Endothelial cell of umbilical vein (primary cell): ENCODE results near the gene RHOH. TPM values are rescaled to one million over a fixed set of nuclear protein-coding genes. Genes with fewer than 3 reads are reported as not detected.

ENCODE experiments used
- BruUV-seq: library from RNA; stranded (reverse); fragments of 400-500 nt; replicated peaks from 2 replicates; lab custom pipeline; 2021; lab: Mats Ljungman, UMichigan
- CTCF ChIA-PET: fragments of 300-600, 350-600 bp; sonication (Branson Sonifier 250); formaldehyde crosslinking; loops from one replicate; lab custom pipeline; 2021; ENCODE audit warnings: antibody characterized with exemption, inconsistent platforms; lab: Charles Lee
- POLR2A ChIA-PET: fragments of 300-600, 350-600 bp; sonication (Branson Sonifier 250); formaldehyde crosslinking; loops from one replicate; lab custom pipeline; 2021; ENCODE audit warnings: antibody characterized with exemption, inconsistent platforms; lab: Charles Lee
- DNase-seq: peaks from one replicate; pipeline ENCODE4 v3.0.0-alpha.2; 2011; ENCODE audit warnings: low read depth, low spot score
- FAIRE-seq: peaks from 2 replicates; lab custom pipeline; 2011; peaks lifted over from hg19 to GRCh38; lab: Jason Lieb, UNC
- H2AFZ ChIP-seq: 2 replicates; pipeline ENCODE4 v1.6.0; 2012; ENCODE audit warnings: low read depth, low read length, control low read depth, inconsistent platforms
- H3K27ac ChIP-seq: 2 replicates; pipeline ENCODE4 v1.5.1; 2011; ENCODE audit warnings: low read depth, mild to moderate bottlenecking, control low read depth, low read length, moderate library complexity; ENCODE audit not compliant: insufficient read depth
- H3K27me3 ChIP-seq, 2 experiments: 2 replicates each; pipeline versions ENCODE4 v1.6.0 to v1.6.1; 2011; ENCODE audit warnings: low read length in 2 of 2, mixed read lengths in 1 of 2; ENCODE audit not compliant: control insufficient read depth in 2 of 2, insufficient read depth in 2 of 2
- H3K36me3 ChIP-seq, 2 experiments: 2 replicates in 1 of 2; 3 replicates in 1 of 2; pipeline ENCODE4 v1.5.1; 2011; ENCODE audit warnings: low read length in 2 of 2, mild to moderate bottlenecking in 1 of 2, moderate library complexity in 1 of 2; ENCODE audit not compliant: control insufficient read depth in 2 of 2, insufficient read depth in 2 of 2; ENCODE audit errors: extremely low read depth in 1 of 2
- H3K4me1 ChIP-seq: 3 replicates; pipeline ENCODE4 v1.5.1; 2011; ENCODE audit warnings: mild to moderate bottlenecking, low read length; ENCODE audit not compliant: control insufficient read depth, insufficient read depth; ENCODE audit errors: extremely low read depth
- H3K4me2 ChIP-seq: 2 replicates; pipeline ENCODE4 v1.6.1; 2011; ENCODE audit warnings: low read length, control low read depth, mixed read lengths; ENCODE audit not compliant: insufficient read depth
- H3K4me3 ChIP-seq, 3 experiments: fragments of 200-600 bp in 1 of 3; sonication (generic), shearing (Covaris generic) in 1 of 3; replicated peaks in 1 of 3; 2 replicates each; pipeline ENCODE4 v1.5.1; 2011 to 2016; ENCODE audit warnings: control low read depth in 3 of 3, low read length in 3 of 3, mild to moderate bottlenecking in 2 of 3, inconsistent platforms in 1 of 3, low read depth in 1 of 3, moderate library complexity in 1 of 3; ENCODE audit not compliant: insufficient read depth in 1 of 3
- H3K79me2 ChIP-seq: 2 replicates; pipeline ENCODE4 v1.6.0; 2012; ENCODE audit warnings: low read length, inconsistent platforms; ENCODE audit not compliant: control insufficient read depth, insufficient read depth
- H3K9ac ChIP-seq: replicated peaks from 2 replicates; pipeline ENCODE3; 2011; ENCODE audit warnings: low read length, control low read depth; ENCODE audit not compliant: insufficient read depth; ENCODE audit errors: extremely low read depth
- H3K9me1 ChIP-seq: replicated peaks from 3 replicates; pipeline ENCODE4 v1.6.0; 2011; ENCODE audit warnings: mild to moderate bottlenecking, low read length; ENCODE audit not compliant: control insufficient read depth, insufficient read depth; ENCODE audit errors: extremely low read depth
- H3K9me3 ChIP-seq: replicated peaks from 2 replicates; pipeline ENCODE4 v1.5.1; 2012; ENCODE audit warnings: low read length, inconsistent platforms; ENCODE audit not compliant: control insufficient read depth, insufficient read depth
- H4K20me1 ChIP-seq: replicated peaks from 2 replicates; pipeline ENCODE3; 2011; ENCODE audit warnings: mild to moderate bottlenecking, low read length; ENCODE audit not compliant: control insufficient read depth, insufficient read depth; ENCODE audit errors: extremely low read depth
- CTCF ChIP-seq, 2 donors: IDR thresholded peaks; 1 replicate in 1 of 2; 2 replicates in 1 of 2; pipeline ENCODE4 v1.5.1; 2011; ENCODE audit warnings: low read length in 2 of 2, mild to moderate bottlenecking in 2 of 2, moderate library complexity in 2 of 2, control low read depth in 1 of 2, inconsistent platforms in 1 of 2, low read depth in 1 of 2; ENCODE audit not compliant: insufficient read depth in 1 of 2; ENCODE audit errors: extremely low read depth in 1 of 2
- EZH2 ChIP-seq: IDR thresholded peaks from 2 replicates; pipeline ENCODE4 v1.6.1; 2012; ENCODE audit warnings: borderline replicate concordance, low read depth, mild to moderate bottlenecking, moderate library complexity, low read length, inconsistent platforms; ENCODE audit not compliant: severe bottlenecking
- FOS ChIP-seq: IDR thresholded peaks from 2 replicates; pipeline ENCODE4 v1.6.1; 2011; ENCODE audit warnings: mild to moderate bottlenecking, low read length, moderate library complexity, borderline replicate concordance; ENCODE audit not compliant: insufficient read depth
- GATA2 ChIP-seq: IDR thresholded peaks from 2 replicates; pipeline ENCODE4 v1.7.0; 2011; ENCODE audit warnings: low read depth, mild to moderate bottlenecking, moderate library complexity, mixed read lengths, low read length; ENCODE audit not compliant: insufficient read length, insufficient read depth
- JUN ChIP-seq: IDR thresholded peaks from 2 replicates; pipeline ENCODE4 v1.6.1; 2011; ENCODE audit warnings: borderline replicate concordance, low read depth; ENCODE audit not compliant: insufficient read length, insufficient read depth
- MAX ChIP-seq: IDR thresholded peaks from 2 replicates; pipeline ENCODE4 v1.6.1; 2011; ENCODE audit not compliant: insufficient read depth, insufficient read length
- MYC ChIP-seq: IDR thresholded peaks from one replicate; pipeline ENCODE4 v1.6.1; 2011; ENCODE audit warnings: mild to moderate bottlenecking, low read depth, low read length
- POLR2A ChIP-seq: IDR thresholded peaks from 2 replicates; pipeline ENCODE4 v1.6.1; 2012; ENCODE audit warnings: low read depth, mild to moderate bottlenecking, control low read depth, low read length
- POLR2AphosphoS5 ChIP-seq: IDR thresholded peaks from 2 replicates; pipeline ENCODE4 v1.6.1; 2012; ENCODE audit warnings: low read depth, mild to moderate bottlenecking, control low read depth, low read length, moderate library complexity; ENCODE audit not compliant: insufficient read depth
- dilution Hi-C: fragments of 300-500 bp; cut with MboI; formaldehyde crosslinking; loops from one replicate; pipeline ENCODE4 v1.15.0; 2019; ENCODE audit warnings: low sequenced_read_pairs; ENCODE audit not compliant: extremely low pct_ligation_motif_present
- intact Hi-C: fragments of 100-400 bp; cut with micrococcal nuclease; formaldehyde crosslinking; loops from one replicate; pipeline ENCODE4 v1.10.0; 2022
- polyA plus RNA-seq, 4 experiments: library from polyadenylated mRNA; depleted of rRNA in 3 of 4; stranded (reverse) in 3 of 4; unstranded in 1 of 4; fragments of >200 nt; gene quantifications; 2 replicates each; pipeline versions ENCODE4 v1.2.1 to v1.2.3, GENCODE V29; 2011 to 2012; ENCODE audit warnings: missing spikeins in 1 of 4
- total RNA-seq: library from RNA; stranded (reverse); gene quantifications from 2 replicates; pipeline ENCODE4 v1.2.3, GENCODE V29; 2021

Gene RHOH
- total and polyA plus RNA-seq, 2 donors (not counting 3 experiments of a cell fraction or from before 2014, with no cell fraction given): not detected

- no peak for DNase-seq
- no peaks in the 10 kb centered on the region for H4K20me1 ChIP-seq
Measured at GRCh38 chr4:40190019-40190418, 6.8 kb upstream of the RHOH start.

More at GRCh38 chr4:40190019-40190418, 6.8 kb upstream of the RHOH start:
- intact Hi-C loops: no loop called here
- Histone ChIP-seq H3K36me3 (no peaks in the 10 kb centered on the region), H3K9me3 (no peaks in the 10 kb centered on the region), H3K9me1 (no peaks in the 10 kb centered on the region), H3K4me2 (no peak overlapping the region), H3K4me3 (no peak overlapping the region), H3K4me1 (no peaks in the 10 kb centered on the region), H2AFZ (no peak overlapping the region), H3K27me3 (no peaks in the 10 kb centered on the region), H3K27ac (no peak overlapping the region), H3K79me2 (no peaks in the 10 kb centered on the region), H3K9ac (no peak overlapping the region)
- dilution Hi-C loops: no loop called here
- no peak for FAIRE-seq
- no TSS peak for BruUV-seq
- POLR2A ChIA-PET: no interaction called here
- TF ChIP-seq POLR2AphosphoS5: no peak
- no peak for TF ChIP-seq GATA2
- no peak for TF ChIP-seq POLR2A
- no peak for TF ChIP-seq MAX
- no peak for TF ChIP-seq MYC
- no peak for TF ChIP-seq FOS
- no peak for TF ChIP-seq CTCF (IDR thresholded peaks at IDR 0.05; ENCODE audit: extremely low read depth in 1 of 2, insufficient read depth in 1 of 2, low read depth in 1 of 2, low read length in 2 of 2)
- no peak for TF ChIP-seq EZH2
- no peak for TF ChIP-seq JUN
- CTCF ChIA-PET: interaction anchor here (1.1 kb wide), 1 partner anchor 37 kb away, joined by 3 read pairs; no protein-coding TSS in a partner anchor
